K562 (cell line): ENCODE data around the gene IQCM.

Experiments used
- PPARD ChIP-seq: fragments of 250-450 bp; sonication (Bioruptor Pico); IDR thresholded peaks from 2 replicates; pipeline ENCODE4 v1.8.0; 2022; ENCODE audit warnings: inconsistent platforms, mild to moderate bottlenecking, moderate library complexity
- SPI1 ChIP-seq: IDR thresholded peaks from 2 replicates; pipeline ENCODE4 v1.6.1; 2011; ENCODE audit warnings: low read depth, low read length, control low read depth, borderline replicate concordance
- ZFX ChIP-seq: sonication (generic); formaldehyde crosslinking; IDR thresholded peaks from 2 replicates; pipeline ENCODE4 v1.8.0; 2022; ENCODE audit warnings: mild to moderate bottlenecking, missing genetic modification reagents, moderate library complexity
- ZNF175 ChIP-seq: fragments of 200-800 bp; sonication (Bioruptor generic); IDR thresholded peaks from 2 replicates; pipeline ENCODE4 v1.6.1; 2016; ENCODE audit warnings: low read depth, mild to moderate bottlenecking, missing genetic modification characterization, missing compliant biosample characterization

- no peak for TF ChIP-seq ZNF175 (CRISPR knock-in tag)
- TF ChIP-seq ZFX (CRISPR knock-in tag): no peak
- TF ChIP-seq SPI1: no peak
- TF ChIP-seq PPARD (CRISPR knock-in tag): no peak
Observed at GRCh38 chr4:149836546-149836945, 20.9 kb upstream of the IQCM start.
